ENCODE results near the gene APLF. TPM values are rescaled to one million over a fixed set of nuclear protein-coding genes. Genes with fewer than 3 reads are reported as not detected.
"Not testable (repeated sequence)": the region's sequence is repeated elsewhere in the genome, so short reads cannot be mapped to it uniquely, and the experiment has no call there.

Gene APLF
- total RNA-seq, 1 donor from 2014 or later: 2.5 TPM

DNA sequence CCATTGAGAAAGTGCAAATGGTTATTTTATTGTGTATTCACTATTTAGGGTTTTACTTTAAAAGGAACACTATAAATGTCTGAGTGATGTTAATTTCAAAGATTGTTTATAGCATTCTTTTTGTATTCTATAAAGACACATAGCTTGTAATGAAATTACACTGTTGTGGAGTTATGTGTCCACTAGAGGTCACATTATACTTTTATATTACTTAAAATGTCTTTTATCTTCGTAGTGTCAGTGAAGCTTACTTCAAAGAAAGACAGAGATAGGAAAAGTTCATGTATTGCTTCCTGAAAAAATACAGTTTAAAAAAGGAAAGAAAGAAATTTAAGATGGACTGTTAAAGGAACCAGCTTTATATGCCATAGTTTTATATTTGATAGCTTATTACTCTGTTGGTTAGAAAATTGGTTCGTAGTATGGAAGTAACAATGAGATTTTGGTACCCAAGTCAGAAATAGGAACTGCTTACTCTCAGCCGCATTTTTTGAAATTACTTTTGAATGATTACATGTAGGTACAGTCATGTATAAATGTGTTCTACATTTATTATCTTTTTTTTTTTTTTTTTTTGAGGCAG lies 20.5 kb downstream of the APLF start:
- H3K4me2 ChIP-seq (ENCODE audit: low read length): no peak overlapping the region
- no peak overlapping the region for H3K4me3 ChIP-seq (ENCODE audit: insufficient read depth, low read depth, low read length)
- no peak overlapping the region for H2AFZ ChIP-seq (ENCODE audit: low read depth, low read length)
- H3K36me3 ChIP-seq (ENCODE audit: insufficient read depth, low read length): no peaks in the 10 kb centered on the region
- Mint-ChIP-seq H3K36me3 (ENCODE audit: low read depth, unreplicated experiment) (no peaks in the 10 kb centered on the region), H3K27me3 (ENCODE audit: low read depth, unreplicated experiment) (no peaks in the 10 kb centered on the region), H3K4me3 (ENCODE audit: unreplicated experiment) (no peak overlapping the region), H3K9me3 (ENCODE audit: unreplicated experiment) (no peaks in the 10 kb centered on the region), H3K4me1 (ENCODE audit: low read depth, unreplicated experiment) (no peaks in the 10 kb centered on the region), H3K27ac (ENCODE audit: unreplicated experiment) (no peak overlapping the region)
- no peaks in the 10 kb centered on the region for H3K27me3 ChIP-seq (ENCODE audit: insufficient read depth, low read length)
- H3K79me2 ChIP-seq (ENCODE audit: insufficient read depth, low read length): no peaks in the 10 kb centered on the region
- no peaks in the 10 kb centered on the region for H4K20me1 ChIP-seq (ENCODE audit: insufficient read depth, low read length)
- no peaks in the 10 kb centered on the region for H3K4me1 ChIP-seq (ENCODE audit: insufficient read depth, low read length)
- no peak for FAIRE-seq
- TF ChIP-seq, protein P1, sequence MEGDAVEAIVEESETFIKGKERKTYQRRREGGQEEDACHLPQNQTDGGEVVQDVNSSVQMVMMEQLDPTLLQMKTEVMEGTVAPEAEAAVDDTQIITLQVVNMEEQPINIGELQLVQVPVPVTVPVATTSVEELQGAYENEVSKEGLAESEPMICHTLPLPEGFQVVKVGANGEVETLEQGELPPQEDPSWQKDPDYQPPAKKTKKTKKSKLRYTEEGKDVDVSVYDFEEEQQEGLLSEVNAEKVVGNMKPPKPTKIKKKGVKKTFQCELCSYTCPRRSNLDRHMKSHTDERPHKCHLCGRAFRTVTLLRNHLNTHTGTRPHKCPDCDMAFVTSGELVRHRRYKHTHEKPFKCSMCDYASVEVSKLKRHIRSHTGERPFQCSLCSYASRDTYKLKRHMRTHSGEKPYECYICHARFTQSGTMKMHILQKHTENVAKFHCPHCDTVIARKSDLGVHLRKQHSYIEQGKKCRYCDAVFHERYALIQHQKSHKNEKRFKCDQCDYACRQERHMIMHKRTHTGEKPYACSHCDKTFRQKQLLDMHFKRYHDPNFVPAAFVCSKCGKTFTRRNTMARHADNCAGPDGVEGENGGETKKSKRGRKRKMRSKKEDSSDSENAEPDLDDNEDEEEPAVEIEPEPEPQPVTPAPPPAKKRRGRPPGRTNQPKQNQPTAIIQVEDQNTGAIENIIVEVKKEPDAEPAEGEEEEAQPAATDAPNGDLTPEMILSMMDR (IDR thresholded peaks at IDR 0.05; ENCODE audit: insufficient read depth, low read depth, low read length): peak; percentile 35
- TF ChIP-seq EZH2 (IDR thresholded peaks at IDR 0.05; ENCODE audit: insufficient read depth, low read length): no peak
- H3K9me3 ChIP-seq (ENCODE audit: insufficient read depth, low read depth, low read length): no peaks in the 10 kb centered on the region
- peak; percentile 20 for DNase-seq (ENCODE audit: low read depth)
- H3K27ac ChIP-seq (ENCODE audit: low read depth, low read length): no peak overlapping the region
- H3K9ac ChIP-seq (ENCODE audit: low read length): no peak overlapping the region

DNA sequence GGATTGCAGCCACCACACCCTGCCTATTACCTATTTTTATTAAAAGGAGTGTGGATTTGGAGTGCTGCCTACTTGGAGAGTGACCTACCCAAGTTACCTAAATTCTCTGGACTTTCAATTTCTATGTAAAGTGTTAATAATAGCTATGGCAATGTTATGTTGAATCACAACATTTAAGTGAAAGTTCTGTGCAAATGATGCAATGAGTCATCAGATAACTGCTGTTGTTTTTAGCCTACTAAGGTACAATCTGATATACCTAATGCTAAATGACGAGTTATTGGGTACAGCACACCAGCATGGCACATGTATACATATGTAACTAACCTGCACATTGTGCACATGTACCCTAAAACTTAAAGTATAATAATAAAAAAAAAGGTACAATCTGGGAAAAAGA lies 21.2 kb downstream of the APLF start:
- not testable (repeated sequence) for H3K27ac Mint-ChIP-seq (ENCODE audit: unreplicated experiment)

DNA sequence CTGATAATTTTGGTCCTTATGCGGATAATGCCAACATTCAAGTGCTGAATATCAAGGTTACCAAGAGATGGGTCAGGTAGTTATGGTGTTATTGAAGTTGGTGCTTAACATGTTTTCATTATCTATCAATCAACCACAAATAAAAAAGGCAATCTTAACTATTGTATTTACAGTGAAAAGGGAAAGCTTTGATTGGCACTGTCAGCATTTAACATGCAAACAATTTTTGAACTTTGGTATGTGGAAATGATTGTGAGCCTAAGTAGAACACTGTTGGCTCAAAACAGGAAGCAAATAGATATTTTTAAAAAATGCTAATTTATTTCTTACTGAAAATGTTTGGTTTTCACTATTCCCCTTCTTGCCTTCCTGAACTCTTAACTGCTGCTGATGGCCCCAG lies 21.9 kb downstream of the APLF start:
- peaks cover 1% of the 10 kb centered on the region for H3K9me3 Mint-ChIP-seq (ENCODE audit: unreplicated experiment)
- H3K27ac Mint-ChIP-seq (ENCODE audit: unreplicated experiment): no peak overlapping the region
- no peaks in the 10 kb centered on the region for H3K4me1 Mint-ChIP-seq (ENCODE audit: low read depth, unreplicated experiment)
- FAIRE-seq (no peak), DNase-seq (ENCODE audit: low read depth) (no peak)
- no peaks in the 10 kb centered on the region for H3K79me2 ChIP-seq (ENCODE audit: insufficient read depth, low read length)
- no peaks in the 10 kb centered on the region for H3K9me3 ChIP-seq (ENCODE audit: insufficient read depth, low read depth, low read length)
- no peaks in the 10 kb centered on the region for H3K27me3 ChIP-seq (ENCODE audit: insufficient read depth, low read length)
- H3K36me3 ChIP-seq (ENCODE audit: insufficient read depth, low read length): no peaks in the 10 kb centered on the region
- no peaks in the 10 kb centered on the region for H3K4me1 ChIP-seq (ENCODE audit: insufficient read depth, low read length)
- H3K27ac ChIP-seq (ENCODE audit: low read depth, low read length): no peak overlapping the region
- H3K4me3 ChIP-seq (ENCODE audit: insufficient read depth, low read depth, low read length): no peak overlapping the region
- TF ChIP-seq, protein P1 (IDR thresholded peaks at IDR 0.05; ENCODE audit: insufficient read depth, low read depth, low read length): no peak
- TF ChIP-seq EZH2 (IDR thresholded peaks at IDR 0.05; ENCODE audit: insufficient read depth, low read length): no peak
- no peak overlapping the region for H3K9ac ChIP-seq (ENCODE audit: low read length)
- no peaks in the 10 kb centered on the region for H3K36me3 Mint-ChIP-seq (ENCODE audit: low read depth, unreplicated experiment)
- no peaks in the 10 kb centered on the region for H3K27me3 Mint-ChIP-seq (ENCODE audit: low read depth, unreplicated experiment)
- no peak overlapping the region for H2AFZ ChIP-seq (ENCODE audit: low read depth, low read length)
- no peak overlapping the region for H3K4me2 ChIP-seq (ENCODE audit: low read length)
- no peaks in the 10 kb centered on the region for H4K20me1 ChIP-seq (ENCODE audit: insufficient read depth, low read length)
- no peak overlapping the region for H3K4me3 Mint-ChIP-seq (ENCODE audit: unreplicated experiment)

More for the DNA sequence above, 21.2 kb downstream of the APLF start:
- H3K4me3 ChIP-seq (ENCODE audit: insufficient read depth, low read depth, low read length); H3K9me3 ChIP-seq (ENCODE audit: insufficient read depth, low read depth, low read length); H2AFZ ChIP-seq (ENCODE audit: low read depth, low read length); H4K20me1 ChIP-seq (ENCODE audit: insufficient read depth, low read length); H3K9ac ChIP-seq (ENCODE audit: low read length); H3K27me3 ChIP-seq (ENCODE audit: insufficient read depth, low read length); H3K4me2 ChIP-seq (ENCODE audit: low read length); H3K36me3 Mint-ChIP-seq (ENCODE audit: low read depth, unreplicated experiment); H3K36me3 ChIP-seq (ENCODE audit: insufficient read depth, low read length); H3K27ac ChIP-seq (ENCODE audit: low read depth, low read length); H3K4me3 Mint-ChIP-seq (ENCODE audit: unreplicated experiment); H3K27me3 Mint-ChIP-seq (ENCODE audit: low read depth, unreplicated experiment); H3K4me1 Mint-ChIP-seq (ENCODE audit: low read depth, unreplicated experiment); FAIRE-seq; H3K79me2 ChIP-seq (ENCODE audit: insufficient read depth, low read length); H3K4me1 ChIP-seq (ENCODE audit: insufficient read depth, low read length); H3K9me3 Mint-ChIP-seq (ENCODE audit: unreplicated experiment): not testable (repeated sequence)
- peak; percentile 28 for DNase-seq (ENCODE audit: low read depth)
